ENCODE data around the gene SVOP. TPM values are rescaled to one million over a fixed set of nuclear protein-coding genes. Genes with fewer than 3 reads are reported as not detected.

SVOP gene
- polyA plus RNA-seq, 1 donor, result 0.16 TPM

DNA sequence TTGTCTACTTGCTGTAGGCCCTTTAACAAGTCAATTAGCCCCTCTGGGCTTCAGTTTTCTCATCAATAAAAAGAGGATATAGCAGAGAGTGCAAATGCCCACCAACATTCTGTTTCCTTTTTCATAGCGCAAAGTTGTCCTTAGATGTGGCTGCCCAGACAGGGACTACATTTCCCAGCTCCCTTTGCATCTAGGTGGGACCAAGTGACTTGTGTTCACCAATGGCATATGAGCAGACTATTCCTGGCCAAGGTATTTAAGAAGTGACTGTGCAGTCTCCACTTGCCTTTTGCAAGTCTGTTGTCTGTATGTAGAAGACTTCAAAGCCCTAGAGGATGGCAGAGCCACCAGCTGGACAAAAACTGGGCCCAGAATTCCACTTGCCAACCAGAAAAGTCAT lies 81.3 kb downstream of the SVOP start:
- no peak for DNase-seq (ENCODE audit: low read depth)

GRCh38 chr12:108938247-108938924 lies 82.5 kb downstream of the SVOP start:
- no peak for DNase-seq (ENCODE audit: low read depth)

- no peak for DNase-seq (ENCODE audit: low read depth)
Measured at GRCh38 chr12:108935159-108935763, 85.6 kb downstream of the SVOP start.

GRCh38 chr12:108933949-108934348 lies 86.9 kb downstream of the SVOP start:
- DNase-seq (ENCODE audit: low read depth), result no peak

GRCh38 chr12:108930756-108931155 lies 90.1 kb downstream of the SVOP start:
- DNase-seq (ENCODE audit: low read depth), result no peak

DNA sequence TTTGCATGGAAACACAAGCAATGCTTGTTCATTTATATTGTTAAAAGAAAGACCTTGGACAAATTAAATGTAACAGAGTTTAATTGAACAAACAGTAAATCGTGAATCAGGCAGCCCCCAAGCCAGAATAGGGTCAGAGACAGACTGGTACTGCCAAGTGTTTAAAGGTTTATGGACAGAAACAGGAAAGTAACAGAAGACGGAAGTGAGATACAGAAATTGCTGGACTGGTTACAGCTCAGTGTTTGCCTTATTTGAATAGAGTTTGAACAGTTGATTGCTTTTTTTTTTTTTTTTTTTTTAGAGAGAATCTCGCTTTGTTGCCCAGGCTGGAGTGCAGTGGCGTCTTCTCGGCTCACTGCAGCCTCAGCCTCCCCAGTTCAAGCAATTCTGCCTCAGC lies 90.7 kb downstream of the SVOP start:
- no peak for DNase-seq (ENCODE audit: low read depth)

DNA sequence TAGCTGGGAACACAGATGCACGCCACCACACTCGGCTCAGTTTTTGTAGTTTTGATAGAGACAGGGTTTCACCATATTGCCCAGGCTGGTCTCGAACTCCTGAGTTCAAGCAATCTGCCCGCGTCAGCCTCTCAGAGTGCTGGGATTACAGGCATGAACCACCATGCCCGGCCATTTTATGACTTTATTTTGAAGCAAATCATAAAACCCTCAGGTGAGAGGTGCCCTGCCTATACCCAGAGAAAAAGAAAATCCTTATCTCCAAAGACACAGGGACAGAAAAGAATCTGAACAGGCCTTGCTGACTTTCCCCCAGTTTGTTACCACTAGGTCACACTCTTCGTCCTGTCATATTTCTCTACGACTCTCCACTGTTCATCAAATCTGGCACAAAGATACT lies 92.2 kb downstream of the SVOP start:
- no peak for DNase-seq (ENCODE audit: low read depth)

- no peak for DNase-seq (ENCODE audit: low read depth)
Measured at GRCh38 chr12:108922918-108923317, 98.0 kb downstream of the SVOP start.

GRCh38 chr12:108921946-108922345 lies 98.9 kb downstream of the SVOP start:
- DNase-seq (ENCODE audit: low read depth), result no peak

- DNase-seq (ENCODE audit: low read depth), result no peak
Measured at GRCh38 chr12:108918960-108919642, 101.8 kb downstream of the SVOP start.

DNA sequence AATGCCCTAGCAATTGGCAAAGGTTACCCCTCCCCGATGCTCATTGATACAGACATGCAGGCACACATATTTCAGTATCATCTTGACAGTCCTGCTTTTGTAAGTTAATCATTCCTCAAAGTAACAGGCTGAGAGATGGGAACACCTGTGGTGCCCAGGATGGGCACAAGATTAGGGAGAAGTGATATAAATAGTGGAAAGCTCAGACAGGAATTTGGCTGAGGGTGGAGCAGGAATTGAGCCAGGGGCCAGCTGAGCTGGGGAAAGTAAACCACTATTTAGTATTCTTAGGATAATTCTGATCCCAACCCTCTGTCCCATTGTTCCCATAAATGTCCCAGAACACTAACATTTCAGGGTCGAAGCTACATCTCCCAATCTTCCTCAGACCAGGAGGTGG lies 102.7 kb downstream of the SVOP start:
- DNase-seq (ENCODE audit: low read depth), result no peak

DNA sequence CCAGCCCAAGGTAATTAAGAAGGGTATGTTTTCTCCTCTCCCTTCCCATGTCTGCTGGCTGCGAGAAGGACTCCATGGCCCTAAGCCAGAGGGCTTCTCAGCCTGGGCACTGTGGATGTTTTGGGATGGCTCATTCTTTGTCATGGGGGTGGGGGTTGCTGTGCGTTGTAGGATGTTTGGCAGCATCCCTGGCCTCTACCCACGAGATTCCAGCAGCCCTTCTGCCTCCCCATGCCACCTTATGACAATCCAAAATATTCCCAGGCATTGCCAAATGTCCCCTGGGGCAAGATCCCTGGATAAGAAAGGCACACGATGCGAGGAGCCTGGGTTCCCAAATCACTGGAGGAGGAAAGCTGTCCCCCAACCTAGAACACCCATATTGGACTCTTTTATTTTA lies 104.5 kb downstream of the SVOP start:
- no peak for DNase-seq (ENCODE audit: low read depth)

- DNase-seq (ENCODE audit: low read depth), result no peak
Measured at GRCh38 chr12:108915632-108916133, 105.2 kb downstream of the SVOP start.

- DNase-seq (ENCODE audit: low read depth), result no peak
Measured at GRCh38 chr12:108914121-108914531, 106.7 kb downstream of the SVOP start.

GRCh38 chr12:108912361-108912760 lies 108.5 kb downstream of the SVOP start:
- no peak for DNase-seq (ENCODE audit: low read depth)

DNA sequence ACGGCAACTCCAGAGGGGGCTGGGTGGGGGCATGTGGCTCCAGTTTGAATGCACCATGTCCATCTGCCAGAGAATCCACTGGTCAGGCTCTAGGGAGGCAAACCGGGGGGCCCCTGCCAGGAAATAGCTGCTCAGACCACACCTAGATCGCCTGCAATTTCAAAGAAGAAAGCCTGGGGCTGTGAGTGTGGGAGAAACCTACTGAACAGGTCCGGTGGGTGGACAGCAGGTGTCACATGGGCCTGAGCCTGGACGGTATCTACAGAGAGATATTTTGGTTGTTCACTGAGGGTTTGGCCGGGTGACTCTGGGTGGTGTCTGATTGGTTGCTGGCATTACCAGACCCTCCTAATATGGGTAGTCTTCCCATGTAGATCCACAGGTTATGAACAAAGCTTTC lies 109.0 kb downstream of the SVOP start:
- no peak for DNase-seq (ENCODE audit: low read depth)

DNA sequence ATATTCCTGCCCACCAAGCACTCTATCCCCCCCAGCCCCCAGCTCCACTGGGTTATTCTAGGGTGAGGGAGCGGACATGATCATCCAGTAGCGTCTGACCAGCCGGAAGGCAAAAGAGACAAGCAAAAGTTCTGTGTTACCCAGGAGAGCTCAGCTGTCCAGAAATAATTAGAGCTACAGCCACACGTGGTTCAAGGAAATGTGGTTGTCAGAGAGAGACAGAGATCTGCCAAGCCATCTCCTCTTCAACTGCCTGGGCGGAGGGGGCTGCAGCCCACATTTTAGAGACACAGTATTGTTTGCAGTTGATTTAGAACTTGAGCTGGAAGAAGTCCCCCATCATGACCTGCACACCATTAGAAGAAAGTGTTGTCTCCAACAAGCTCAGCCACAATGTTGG lies 110.5 kb downstream of the SVOP start:
- no peak for DNase-seq (ENCODE audit: low read depth)

DNA sequence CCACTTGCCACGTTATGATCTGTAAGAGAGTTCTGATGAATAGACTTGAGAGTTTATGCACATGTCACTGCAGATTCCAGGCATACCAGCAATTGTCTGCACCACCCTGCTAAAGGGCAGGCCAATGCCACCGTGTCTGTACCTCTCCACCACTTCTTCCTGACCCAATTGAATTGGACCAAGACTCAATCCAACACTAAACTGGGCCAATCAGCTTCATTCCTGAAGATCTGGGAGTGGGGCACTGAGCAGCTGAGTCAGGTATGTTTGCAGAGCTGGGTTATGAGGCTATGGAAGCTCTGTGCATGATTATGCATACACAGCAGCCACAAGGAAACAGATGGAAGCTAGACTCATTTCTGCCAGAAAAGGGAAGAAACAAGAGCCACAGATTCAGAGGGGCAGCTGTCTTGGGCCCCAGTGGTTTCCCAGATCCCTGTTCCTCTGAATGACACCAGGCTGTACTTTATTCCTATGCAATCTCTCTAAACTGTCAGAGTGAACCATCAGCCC lies 113.0 kb downstream of the SVOP start:
- DNase-seq (ENCODE audit: low read depth), result no peak

GRCh38 chr12:108906971-108907370 lies 113.9 kb downstream of the SVOP start:
- DNase-seq (ENCODE audit: low read depth), result no peak

- no peak for DNase-seq (ENCODE audit: low read depth)
Measured at GRCh38 chr12:108905725-108906124, 115.1 kb downstream of the SVOP start.

DNA sequence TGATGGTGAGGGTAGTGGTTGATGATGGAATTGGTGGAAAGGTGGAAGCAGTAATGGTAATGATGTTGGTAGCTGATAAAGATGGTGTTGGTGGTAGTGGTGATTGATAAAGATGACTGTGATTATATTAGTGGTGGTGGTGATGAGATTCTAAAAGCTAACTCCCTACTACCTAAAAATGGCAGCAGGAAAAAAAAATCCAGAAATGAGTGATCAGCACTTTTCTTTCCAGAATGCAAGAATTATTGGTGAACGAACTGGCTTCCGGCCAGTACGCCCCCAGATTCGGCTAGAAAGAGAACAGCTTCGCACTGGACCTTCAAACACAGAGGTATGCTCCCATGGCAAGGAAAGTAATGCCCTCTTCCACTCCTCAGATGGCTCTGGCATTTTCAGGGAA lies 121.7 kb downstream of the SVOP start:
- no peak for DNase-seq (ENCODE audit: low read depth)

GRCh38 chr12:108896817-108897216 lies 124.1 kb downstream of the SVOP start:
- no peak for DNase-seq (ENCODE audit: low read depth)

- no peak for DNase-seq (ENCODE audit: low read depth)
Measured at GRCh38 chr12:108896336-108896735, 124.5 kb downstream of the SVOP start.

Measured in forelimb muscle (tissue), 1 donor.